GM12878 (cell line): ENCODE data around the gene WDR31. TPM values are rescaled to one million over a fixed set of nuclear protein-coding genes. Genes with fewer than 3 reads are reported as not detected.

Experiments used
- BHLHE40 ChIP-seq, 2 experiments: fragments of 450-650 bp in 1 of 2; IDR thresholded peaks; 2 replicates each; pipeline ENCODE4 v1.6.1; 2011 to 2017; ENCODE audit warnings: low read depth in 2 of 2, borderline replicate concordance in 1 of 2, improper control_type of control experiment in 1 of 2, low read length in 1 of 2, mild to moderate bottlenecking in 1 of 2
- CBFB ChIP-seq: IDR thresholded peaks from 2 replicates; pipeline ENCODE4 v1.6.1; 2016; ENCODE audit warnings: antibody characterized with exemption, low read depth
- CREB1 ChIP-seq: IDR thresholded peaks from 2 replicates; pipeline ENCODE4 v1.6.1; 2012; ENCODE audit warnings: low read depth, mild to moderate bottlenecking, inconsistent platforms
- GATAD2B ChIP-seq: fragments of 450-650 bp; conservative IDR thresholded peaks from 2 replicates; pipeline ENCODE4 v1.6.1; 2017; ENCODE audit warnings: low read depth, mild to moderate bottlenecking, moderate library complexity
- HDGF ChIP-seq: fragments of 450-650 bp; IDR thresholded peaks from 2 replicates; pipeline ENCODE4 v1.6.1; 2016; ENCODE audit warnings: antibody characterized with exemption
- IKZF1 ChIP-seq: fragments of 450-650 bp; conservative IDR thresholded peaks from 2 replicates; pipeline ENCODE4 v1.6.1; 2017; ENCODE audit warnings: antibody characterized with exemption, mild to moderate bottlenecking
- NBN ChIP-seq: fragments of 450-650 bp; IDR thresholded peaks from 2 replicates; pipeline ENCODE4 v1.6.1; 2016
- NRF1 ChIP-seq: conservative IDR thresholded peaks from 2 replicates; pipeline ENCODE4 v1.6.1; 2011; ENCODE audit warnings: mild to moderate bottlenecking, low read depth, low read length, improper control_type of control experiment
- POLR2A ChIP-seq: IDR thresholded peaks from 2 replicates; pipeline ENCODE4 v1.6.1; 2011; ENCODE audit warnings: low read depth, mild to moderate bottlenecking, low read length
- RUNX3 ChIP-seq: IDR thresholded peaks from 2 replicates; pipeline ENCODE4 v1.6.1; 2012; ENCODE audit warnings: low read length, inconsistent platforms
- SKIL ChIP-seq: fragments of 450-650 bp; IDR thresholded peaks from 2 replicates; pipeline ENCODE4 v1.6.1; 2017; ENCODE audit warnings: mild to moderate bottlenecking, low read depth, inconsistent platforms; ENCODE audit not compliant: poor library complexity, severe bottlenecking
- SMC3 ChIP-seq: IDR thresholded peaks from 2 replicates; pipeline ENCODE4 v1.6.1; 2011; ENCODE audit warnings: low read length, improper control_type of control experiment, borderline replicate concordance
- SP1 ChIP-seq: IDR thresholded peaks from one replicate; pipeline ENCODE4 v1.6.1; 2011; ENCODE audit warnings: low read depth, low read length
- TARDBP ChIP-seq: IDR thresholded peaks from 2 replicates; pipeline ENCODE4 v1.6.1; 2016; ENCODE audit warnings: borderline replicate concordance
- TBL1XR1 ChIP-seq: IDR thresholded peaks from 2 replicates; pipeline ENCODE4 v1.6.1; 2012; ENCODE audit warnings: low read depth, low read length, improper control_type of control experiment
- ZBTB11 ChIP-seq: fragments of 450-650 bp; formaldehyde crosslinking; IDR thresholded peaks from 2 replicates; pipeline ENCODE4 v1.5.0; 2022; ENCODE audit warnings: mild to moderate bottlenecking, missing genetic modification characterization
- ZNF217 ChIP-seq: fragments of 450-650 bp; IDR thresholded peaks from 2 replicates; pipeline ENCODE4 v1.6.1; 2017; ENCODE audit warnings: antibody characterized with exemption, mild to moderate bottlenecking
- ZNF687 ChIP-seq: fragments of 450-650 bp; IDR thresholded peaks from 2 replicates; pipeline ENCODE4 v1.6.1; 2017; ENCODE audit warnings: mild to moderate bottlenecking, moderate library complexity
- polyA plus RNA-seq, 11 experiments: library from polyadenylated mRNA; depleted of rRNA in 4 of 11; unstranded in 6 of 11; stranded (reverse) in 5 of 11; fragments of >200 nt; fragmentation: Nextera tagmentation in 4 of 11; fragmentation: Illumina TruSeq in 1 of 11; extraction: Ambion mirVana in 4 of 11; extraction: Trizol in 1 of 11; gene quantifications; 1 replicate in 1 of 11; 2 replicates in 10 of 11; pipeline versions ENCODE4 v1.2.1 to v1.2.3, GENCODE V29; 2011 to 2016; ENCODE audit warnings: inconsistent platforms in 2 of 11, missing spikeins in 2 of 11, low read depth in 1 of 11
- total RNA-seq, 4 experiments: library from RNA; depleted of rRNA in 3 of 4; stranded (reverse); fragments of >200 nt in 3 of 4; fragmentation: Illumina TruSeq in 1 of 4; extraction: Trizol in 1 of 4; gene quantifications; 2 replicates each; pipeline versions ENCODE4 v1.2.1 to v1.2.3, GENCODE V29; 2013 to 2021
- TF ChIP-seq, protein P1 (sequence below): fragments of 450-650 bp; IDR thresholded peaks from 2 replicates; pipeline ENCODE4 v1.6.1; 2016; ENCODE audit warnings: mild to moderate bottlenecking

The WDR31 gene
- total and polyA plus RNA-seq, 10 of the 15 experiments (the other 5 are each of a cell fraction or from before 2014, with no cell fraction given) = 0.26 to 1.7 (median 0.79) TPM

GRCh38 chr9:113376634-113377567 is 36.8 kb upstream of the WDR31 start, which contains the start of gene HDHD3 (continued):
- TF ChIP-seq SKIL = no peak
- peak; percentile 14 for TF ChIP-seq SP1
- TF ChIP-seq RUNX3 = 0 out of 2 replicates have a peak, but pooled peaks have one; percentile 28
- no peak for TF ChIP-seq TBL1XR1
- peak; percentile 87 for TF ChIP-seq POLR2A
- TF ChIP-seq, protein P1, sequence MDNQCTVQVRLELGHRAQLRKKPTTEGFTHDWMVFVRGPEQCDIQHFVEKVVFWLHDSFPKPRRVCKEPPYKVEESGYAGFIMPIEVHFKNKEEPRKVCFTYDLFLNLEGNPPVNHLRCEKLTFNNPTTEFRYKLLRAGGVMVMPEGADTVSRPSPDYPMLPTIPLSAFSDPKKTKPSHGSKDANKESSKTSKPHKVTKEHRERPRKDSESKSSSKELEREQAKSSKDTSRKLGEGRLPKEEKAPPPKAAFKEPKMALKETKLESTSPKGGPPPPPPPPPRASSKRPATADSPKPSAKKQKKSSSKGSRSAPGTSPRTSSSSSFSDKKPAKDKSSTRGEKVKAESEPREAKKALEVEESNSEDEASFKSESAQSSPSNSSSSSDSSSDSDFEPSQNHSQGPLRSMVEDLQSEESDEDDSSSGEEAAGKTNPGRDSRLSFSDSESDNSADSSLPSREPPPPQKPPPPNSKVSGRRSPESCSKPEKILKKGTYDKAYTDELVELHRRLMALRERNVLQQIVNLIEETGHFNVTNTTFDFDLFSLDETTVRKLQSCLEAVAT = 0 out of 2 replicates have a peak, but pooled peaks have one; percentile 27
- peak; percentile 97 for TF ChIP-seq HDGF
- TF ChIP-seq CREB1 = no peak
- peak in 1 of 2 experiments; percentile 31; a peak in 1 of 4 replicates for TF ChIP-seq BHLHE40 (IDR thresholded peaks at IDR 0.05; ENCODE audit: borderline replicate concordance in 1 of 2, low read depth in 2 of 2, low read length in 1 of 2)
- no peak for TF ChIP-seq CBFB
- no peak for TF ChIP-seq SMC3
- TF ChIP-seq GATAD2B = peak; percentile 54
- TF ChIP-seq NRF1 = peak; percentile 83
- no peak for TF ChIP-seq TARDBP
- peak; percentile 75 for TF ChIP-seq IKZF1
- peak; percentile 54; the same call in 1 of the 2 replicates for TF ChIP-seq ZNF687
- peak; percentile 27; the same call in 1 of the 2 replicates for TF ChIP-seq ZNF217
- TF ChIP-seq ZBTB11 (CRISPR knock-in tag) = no peak
- peak; percentile 67; the same call in 1 of the 2 replicates for TF ChIP-seq NBN
